ENCODE results near the gene KRTAP4-3. TPM values are rescaled to one million over a fixed set of nuclear protein-coding genes. Genes with fewer than 3 reads are reported as not detected.

KRTAP4-3 gene
- total RNA-seq, 1 donor from 2014 or later = not detected

- Mint-ChIP-seq H3K27me3 (ENCODE audit: insufficient read depth, low read depth) (no peaks in the 10 kb centered on the region), H3K27ac (no peak within 1 kb of the TSS), H3K9me3 (no peaks in the 10 kb centered on the region), H3K36me3 (no peaks in the 10 kb centered on the region), H3K4me1 (no peaks in the 10 kb centered on the region), H3K4me3 (no peak within 1 kb of the TSS)
- Histone ChIP-seq H3K27ac (no peak within 1 kb of the TSS), H3K9ac (no peak within 1 kb of the TSS), H3K79me2 (ENCODE audit: low read depth) (no peaks in the 10 kb centered on the region), H2AFZ (replicated peaks) (peak within 1 kb of the TSS; percentile 54), H3K36me3 (no peaks in the 10 kb centered on the region), H3K4me3 (no peak within 1 kb of the TSS), H3K4me1 (no peaks in the 10 kb centered on the region), H3K27me3 (no peaks in the 10 kb centered on the region), H3K9me3 (ENCODE audit: low read depth) (no peaks in the 10 kb centered on the region), H3K4me2 (no peak within 1 kb of the TSS), H3F3A (ENCODE audit: low read depth) (no peaks in the 10 kb centered on the region), H4K20me1 (ENCODE audit: low read depth) (no peaks in the 10 kb centered on the region)
- DNase-seq (ENCODE audit: low spot score) = no peak
- TF ChIP-seq, protein P1, sequence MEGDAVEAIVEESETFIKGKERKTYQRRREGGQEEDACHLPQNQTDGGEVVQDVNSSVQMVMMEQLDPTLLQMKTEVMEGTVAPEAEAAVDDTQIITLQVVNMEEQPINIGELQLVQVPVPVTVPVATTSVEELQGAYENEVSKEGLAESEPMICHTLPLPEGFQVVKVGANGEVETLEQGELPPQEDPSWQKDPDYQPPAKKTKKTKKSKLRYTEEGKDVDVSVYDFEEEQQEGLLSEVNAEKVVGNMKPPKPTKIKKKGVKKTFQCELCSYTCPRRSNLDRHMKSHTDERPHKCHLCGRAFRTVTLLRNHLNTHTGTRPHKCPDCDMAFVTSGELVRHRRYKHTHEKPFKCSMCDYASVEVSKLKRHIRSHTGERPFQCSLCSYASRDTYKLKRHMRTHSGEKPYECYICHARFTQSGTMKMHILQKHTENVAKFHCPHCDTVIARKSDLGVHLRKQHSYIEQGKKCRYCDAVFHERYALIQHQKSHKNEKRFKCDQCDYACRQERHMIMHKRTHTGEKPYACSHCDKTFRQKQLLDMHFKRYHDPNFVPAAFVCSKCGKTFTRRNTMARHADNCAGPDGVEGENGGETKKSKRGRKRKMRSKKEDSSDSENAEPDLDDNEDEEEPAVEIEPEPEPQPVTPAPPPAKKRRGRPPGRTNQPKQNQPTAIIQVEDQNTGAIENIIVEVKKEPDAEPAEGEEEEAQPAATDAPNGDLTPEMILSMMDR (IDR thresholded peaks at IDR 0.05) = no peak
- no peak for TF ChIP-seq EZH2 (IDR thresholded peaks at IDR 0.05)
These were observed 9.8 kb upstream of the KRTAP4-3 start, which contains the start of gene KRTAP4-2 for GRCh38 chr17:41177727-41178271. Gene KRTAP4-2, minus strand, starts transcription at chr17:41178221. Its CDS starts 57 bp downstream, at chr17:41178164.

DNA sequence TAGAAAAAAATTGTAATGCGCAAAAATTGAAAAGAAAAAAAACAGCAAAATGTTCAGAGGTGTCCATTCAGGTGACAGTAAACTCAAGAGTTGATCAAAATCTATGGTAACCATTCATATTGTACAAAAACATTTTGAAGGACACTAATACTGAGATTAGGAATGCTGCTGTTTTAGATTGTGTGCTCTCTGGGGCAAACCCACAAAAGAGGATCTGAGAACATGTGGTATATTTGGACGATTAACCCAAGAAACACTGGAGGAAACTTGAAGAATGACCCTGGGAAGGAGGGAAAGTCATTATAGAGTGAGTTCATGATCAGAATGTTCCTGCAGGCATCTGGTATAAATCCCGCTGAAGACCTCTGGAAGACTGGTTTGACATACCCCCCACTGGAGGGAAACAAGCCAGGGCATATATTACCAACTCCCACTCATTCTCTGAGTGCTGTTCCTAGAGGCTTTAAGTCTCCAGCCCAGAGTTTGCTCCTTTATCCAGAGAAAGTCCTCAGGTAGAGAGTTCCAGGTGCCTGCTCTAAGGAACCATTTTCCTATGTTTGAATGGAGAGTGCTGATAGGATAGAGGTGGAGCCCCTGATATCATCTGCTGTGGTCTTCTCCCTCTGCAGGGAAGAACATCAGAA, 8.8 kb upstream of the KRTAP4-3 start:
- Mint-ChIP-seq H3K9me3 (no peaks in the 10 kb centered on the region), H3K27me3 (ENCODE audit: insufficient read depth, low read depth) (no peaks in the 10 kb centered on the region), H3K36me3 (no peaks in the 10 kb centered on the region), H3K4me3 (no peak overlapping the region), H3K4me1 (no peaks in the 10 kb centered on the region), H3K27ac (no peak overlapping the region)
- Histone ChIP-seq H3K4me1 (no peaks in the 10 kb centered on the region), H3K4me3 (no peak overlapping the region), H3F3A (ENCODE audit: low read depth) (no peaks in the 10 kb centered on the region), H3K4me2 (no peak overlapping the region), H3K27ac (no peak overlapping the region), H3K36me3 (no peaks in the 10 kb centered on the region), H2AFZ (replicated peaks) (no peak overlapping the region), H4K20me1 (ENCODE audit: low read depth) (no peaks in the 10 kb centered on the region), H3K9me3 (ENCODE audit: low read depth) (no peaks in the 10 kb centered on the region), H3K79me2 (ENCODE audit: low read depth) (no peaks in the 10 kb centered on the region), H3K9ac (no peak overlapping the region), H3K27me3 (no peaks in the 10 kb centered on the region)
- DNase-seq (ENCODE audit: low spot score) = no peak
- TF ChIP-seq EZH2 (IDR thresholded peaks at IDR 0.05) (no peak), EZH2phosphoT487 (IDR thresholded peaks at IDR 0.05) (no peak)
- TF ChIP-seq, protein P1 (IDR thresholded peaks at IDR 0.05) = no peak

DNA sequence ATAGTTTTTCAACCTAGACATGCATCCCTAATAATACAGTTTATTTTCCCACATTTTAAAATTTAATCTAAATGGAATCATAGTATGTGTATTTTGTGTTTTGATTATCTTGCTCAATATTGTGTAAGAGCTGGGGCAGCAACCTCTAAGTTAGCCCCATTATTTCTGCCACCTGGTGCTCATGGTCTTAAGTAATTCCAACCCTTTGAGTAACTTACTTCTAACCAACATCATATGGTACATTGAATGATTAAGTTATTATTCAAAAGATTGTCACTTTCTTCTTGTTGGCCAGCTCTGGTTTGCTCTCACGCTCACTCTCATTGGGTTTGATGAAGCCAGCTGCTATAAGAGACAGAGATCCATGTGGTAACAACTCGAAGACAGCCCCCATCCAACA, 3.9 kb upstream of the KRTAP4-3 start:
- H3K27ac Mint-ChIP-seq = no peak overlapping the region
- no peaks in the 10 kb centered on the region for H3K9me3 Mint-ChIP-seq
- DNase-seq (ENCODE audit: low spot score) = no peak
- no peaks in the 10 kb centered on the region for H3K27me3 Mint-ChIP-seq (ENCODE audit: insufficient read depth, low read depth)
- no peak overlapping the region for H2AFZ ChIP-seq (replicated peaks)
- no peaks in the 10 kb centered on the region for H3K27me3 ChIP-seq
- H3K36me3 Mint-ChIP-seq = no peaks in the 10 kb centered on the region
- no peaks in the 10 kb centered on the region for H3K4me1 ChIP-seq
- H3K4me1 Mint-ChIP-seq = peaks cover 3% of the 10 kb centered on the region
- no peaks in the 10 kb centered on the region for H3K9me3 ChIP-seq (ENCODE audit: low read depth)
- TF ChIP-seq EZH2phosphoT487 (IDR thresholded peaks at IDR 0.05) (no peak), EZH2 (IDR thresholded peaks at IDR 0.05) (no peak)
- TF ChIP-seq, protein P1 (IDR thresholded peaks at IDR 0.05) = no peak
- no peaks in the 10 kb centered on the region for H3K79me2 ChIP-seq (ENCODE audit: low read depth)
- H4K20me1 ChIP-seq (ENCODE audit: low read depth) = no peaks in the 10 kb centered on the region
- no peak overlapping the region for H3K9ac ChIP-seq
- H3K27ac ChIP-seq = no peak overlapping the region
- H3K36me3 ChIP-seq = no peaks in the 10 kb centered on the region
- H3F3A ChIP-seq (ENCODE audit: low read depth) = no peaks in the 10 kb centered on the region
- H3K4me3 ChIP-seq = no peak overlapping the region
- H3K4me3 Mint-ChIP-seq = no peak overlapping the region
- no peak overlapping the region for H3K4me2 ChIP-seq
